ENCODE results near the gene STX12.
"Not testable (repeated sequence)": the region's sequence is repeated elsewhere in the genome, so short reads cannot be mapped to it uniquely, and the experiment has no call there.

Gene STX12

GRCh38 chr1:27772932-27773825, at the start of gene STX12:
STX12 (plus strand) TSS chr1:27773219; CDS start chr1:27773308, 89 bp downstream.
- DNase-seq, result peak; percentile 99

- peak; percentile 91 for DNase-seq
These were observed 48.1 kb upstream of the STX12 start for GRCh38 chr1:27724961-27725373.

GRCh38 chr1:27725374-27726172, 47.4 kb upstream of the STX12 start, which contains the start of gene FAM76A:
FAM76A (plus strand) TSS chr1:27725961; CDS start chr1:27726081, 120 bp downstream.
- peak; percentile 100 for DNase-seq

- DNase-seq, result peak; percentile 81
These were observed 46.6 kb upstream of the STX12 start for GRCh38 chr1:27726173-27727044.

GRCh38 chr1:27727126-27727525, 45.9 kb upstream of the STX12 start:
- DNase-seq, result no peak

GRCh38 chr1:27736252-27736651, 36.8 kb upstream of the STX12 start:
- no peak for DNase-seq

- DNase-seq, result no peak
These were observed 31.9 kb upstream of the STX12 start for GRCh38 chr1:27741121-27741520.

GRCh38 chr1:27744556-27744955, 28.5 kb upstream of the STX12 start:
- DNase-seq, result peak; percentile 31

- DNase-seq, result no peak
These were observed 27.6 kb upstream of the STX12 start for GRCh38 chr1:27745466-27745865.

GRCh38 chr1:27752360-27752759, 20.7 kb upstream of the STX12 start:
- DNase-seq, result no peak

- no peak for DNase-seq
These were observed 17.7 kb upstream of the STX12 start for GRCh38 chr1:27755286-27755685.

- no peak for DNase-seq
These were observed 17.2 kb upstream of the STX12 start for GRCh38 chr1:27755865-27756264.

- no peak for DNase-seq
These were observed 13.8 kb upstream of the STX12 start for GRCh38 chr1:27759236-27759635.

GRCh38 chr1:27760426-27760825, 12.6 kb upstream of the STX12 start:
- DNase-seq, result peak; percentile 14

GRCh38 chr1:27762033-27762432, 11.0 kb upstream of the STX12 start:
- DNase-seq, result no peak

- DNase-seq, result no peak
These were observed 9.7 kb upstream of the STX12 start for GRCh38 chr1:27763358-27763757.

GRCh38 chr1:27770293-27770830, 2.7 kb upstream of the STX12 start:
- DNase-seq, result no peak

GRCh38 chr1:27772036-27772931, 735 bp upstream of the STX12 start:
- no peak for DNase-seq

- no peak for DNase-seq
These were observed 917 bp downstream of the STX12 start for GRCh38 chr1:27773826-27774445.

GRCh38 chr1:27774654-27775053, 1.6 kb downstream of the STX12 start:
- no peak for DNase-seq

- DNase-seq, result not testable (repeated sequence)
These were observed 2.3 kb downstream of the STX12 start for GRCh38 chr1:27775336-27775735.
